ENCODE measurements around the gene KCTD2.
A peak's percentile ranks its signal among the peaks of the same experiment; 100 is the strongest.

KCTD2 gene

GRCh38 chr17:75078284-75079022 lies 31.4 kb downstream of the KCTD2 start:
- DNase-seq: no peak

- DNase-seq: no peak
These were observed 32.0 kb downstream of the KCTD2 start for GRCh38 chr17:75079023-75079373.

GRCh38 chr17:75081611-75082540 lies 34.9 kb downstream of the KCTD2 start:
- no peak for DNase-seq

- no peak for DNase-seq
These were observed 35.7 kb downstream of the KCTD2 start for GRCh38 chr17:75082683-75083082.

GRCh38 chr17:75084039-75084660 lies 37.1 kb downstream of the KCTD2 start:
- DNase-seq: no peak

- DNase-seq: no peak
These were observed 39.6 kb downstream of the KCTD2 start for GRCh38 chr17:75086496-75087181.

- no peak for DNase-seq
These were observed 40.1 kb downstream of the KCTD2 start for GRCh38 chr17:75087182-75087557.

GRCh38 chr17:75087558-75088453 lies 40.8 kb downstream of the KCTD2 start, which contains the start of gene SLC16A5:
Gene SLC16A5 (plus strand): TSS chr17:75087954. CDS start chr17:75093637, 5,683 bp downstream.
- DNase-seq: no peak

GRCh38 chr17:75088465-75089417 lies 41.7 kb downstream of the KCTD2 start:
- no peak for DNase-seq

GRCh38 chr17:75090871-75091854 lies 44.1 kb downstream of the KCTD2 start:
- DNase-seq: no peak

- no peak for DNase-seq
These were observed 44.9 kb downstream of the KCTD2 start for GRCh38 chr17:75091855-75092327.

GRCh38 chr17:75093548-75094158 lies 46.6 kb downstream of the KCTD2 start:
- no peak for DNase-seq

- DNase-seq: no peak
These were observed 47.9 kb downstream of the KCTD2 start for GRCh38 chr17:75094871-75095399.

GRCh38 chr17:75096082-75096625 lies 49.1 kb downstream of the KCTD2 start:
- DNase-seq: peak; percentile 42

- DNase-seq: no peak
These were observed 50.8 kb downstream of the KCTD2 start for GRCh38 chr17:75097865-75098264.

- no peak for DNase-seq
These were observed 51.8 kb downstream of the KCTD2 start for GRCh38 chr17:75098861-75099260.

GRCh38 chr17:75099881-75100595 lies 53.0 kb downstream of the KCTD2 start:
- no peak for DNase-seq

All from midbrain (tissue), 1 donor.